ENCODE measurements around the gene BCAP29.

GRCh38 chr7:107596881-107597581 is 17.0 kb downstream of the BCAP29 start:
- TF ChIP-seq CTCF (IDR thresholded peaks at IDR 0.05) (no peak), POLR2A (IDR thresholded peaks at IDR 0.05) (no peak)

All from thyroid gland (tissue), 4 donors.